HG02840 (cell line): ENCODE results near the gene EIF2B1.

Experiments
- ATAC-seq: cut with Tn5 transposase; IDR thresholded peaks from one replicate; pipeline ENCODE4 v1.9.1; 2021; ENCODE audit warnings: mild to moderate bottlenecking, moderate library complexity, moderate number of reproducible peaks; ENCODE audit not compliant: unreplicated experiment, low FRiP score

Gene EIF2B1

DNA sequence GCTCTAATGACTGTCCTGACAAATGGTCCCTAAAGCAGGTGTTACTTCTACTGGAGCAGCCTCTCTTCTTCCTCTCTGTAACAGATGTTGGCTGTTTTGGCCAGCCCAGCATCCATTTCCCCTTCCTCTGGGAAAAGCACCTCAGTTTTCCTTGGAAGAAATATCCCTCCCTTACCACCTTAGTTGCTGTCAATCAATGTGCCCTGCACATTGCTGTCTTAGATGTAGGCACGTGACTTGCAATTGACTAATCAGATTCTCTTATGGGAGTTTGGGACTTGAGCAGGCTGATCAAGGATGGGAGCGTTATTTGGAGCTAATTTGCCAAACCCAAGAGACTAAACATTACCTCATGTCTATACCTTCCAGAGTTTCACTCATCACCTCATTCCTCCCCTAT lies 61.1 kb downstream of the EIF2B1 start:
- no peak for ATAC-seq

- ATAC-seq: no peak
Measured at GRCh38 chr12:123571343-123571813, 62.1 kb downstream of the EIF2B1 start.
